HG03135 (cell line): Measurements from ENCODE around the gene ZNF708.
"Not testable (repeated sequence)": the region's sequence is repeated elsewhere in the genome, so short reads cannot be mapped to it uniquely, and the experiment has no call there.

Source experiments
- ATAC-seq: cut with Tn5 transposase; IDR thresholded peaks from one replicate; pipeline ENCODE4 v1.9.1; 2021; ENCODE audit warnings: mild to moderate bottlenecking, moderate library complexity; ENCODE audit not compliant: unreplicated experiment

ZNF708 gene

GRCh38 chr19:21328885-21329605, at the start of gene ZNF708:
ZNF708 (minus strand) TSS chr19:21329410; CDS start chr19:21329212, 198 bp downstream.
- peak; percentile 98 for ATAC-seq

- no peak for ATAC-seq
These were observed 33.1 kb upstream of the ZNF708 start for GRCh38 chr19:21362291-21362690.

GRCh38 chr19:21358768-21359451, 29.7 kb upstream of the ZNF708 start, which contains the start of gene ZNF738:
ZNF738 (plus strand) TSS chr19:21359000; CDS start chr19:21359141, 141 bp downstream.
- ATAC-seq, result peak; percentile 93

GRCh38 chr19:21352830-21353229, 23.6 kb upstream of the ZNF708 start:
- ATAC-seq, result no peak

GRCh38 chr19:21344841-21345240, 15.6 kb upstream of the ZNF708 start:
- not testable (repeated sequence) for ATAC-seq

GRCh38 chr19:21335721-21336120, 6.5 kb upstream of the ZNF708 start:
- no peak for ATAC-seq

GRCh38 chr19:21328406-21328805, 804 bp downstream of the ZNF708 start:
- ATAC-seq, result no peak

- no peak for ATAC-seq
These were observed 3.0 kb downstream of the ZNF708 start for GRCh38 chr19:21326169-21326568.

- ATAC-seq, result no peak
These were observed 6.2 kb downstream of the ZNF708 start for GRCh38 chr19:21323000-21323399.

GRCh38 chr19:21322528-21322927, 6.7 kb downstream of the ZNF708 start:
- no peak for ATAC-seq

- no peak for ATAC-seq
These were observed 7.2 kb downstream of the ZNF708 start for GRCh38 chr19:21321996-21322395.

GRCh38 chr19:21321134-21321533, 8.1 kb downstream of the ZNF708 start:
- ATAC-seq, result no peak

- no peak for ATAC-seq
These were observed 11.4 kb downstream of the ZNF708 start for GRCh38 chr19:21317821-21318220.

GRCh38 chr19:21314676-21315075, 14.5 kb downstream of the ZNF708 start:
- no peak for ATAC-seq

- not testable (repeated sequence) for ATAC-seq
These were observed 16.4 kb downstream of the ZNF708 start for GRCh38 chr19:21312807-21313206.

- ATAC-seq, result no peak
These were observed 20.4 kb downstream of the ZNF708 start for GRCh38 chr19:21308773-21309172.

GRCh38 chr19:21306881-21307479, 22.2 kb downstream of the ZNF708 start:
- ATAC-seq, result not testable (repeated sequence)

- ATAC-seq, result not testable (repeated sequence)
These were observed 35.4 kb downstream of the ZNF708 start for GRCh38 chr19:21293768-21294167.

- ATAC-seq, result no peak
These were observed 59.4 kb downstream of the ZNF708 start for GRCh38 chr19:21269813-21270212.

GRCh38 chr19:21264891-21265290, 64.3 kb downstream of the ZNF708 start:
- no peak for ATAC-seq

- ATAC-seq, result no peak
These were observed 64.8 kb downstream of the ZNF708 start for GRCh38 chr19:21264416-21264815.
